ENCODE results near the gene AVEN. TPM values are rescaled to one million over a fixed set of nuclear protein-coding genes. Genes with fewer than 3 reads are reported as not detected.

The AVEN gene
- total and polyA plus RNA-seq, 2 of the 13 experiments (the other 11 are each of a cell fraction or from before 2014, with no cell fraction given): 4.4 to 17.5 TPM

- intact Hi-C loops (cut with micrococcal nuclease; ENCODE audit: unreplicated experiment): no loop called here
- Histone ChIP-seq H3K79me2 (ENCODE audit: insufficient read depth, low read length) (no peaks in the 10 kb centered on the region), H3K4me2 (ENCODE audit: low read depth, low read length) (no peak overlapping the region), H3K9ac (ENCODE audit: insufficient read depth, low read depth, low read length) (no peak overlapping the region), H3K36me3 (replicated peaks in 1 of 2; ENCODE audit: control insufficient read depth in 1 of 2, insufficient read depth in 2 of 2, low read length in 2 of 2) (no peaks in the 10 kb centered on the region), H4K20me1 (ENCODE audit: insufficient read depth, low read length) (no peaks in the 10 kb centered on the region), H2AFZ (ENCODE audit: low read length) (no peak overlapping the region), H3K27ac (ENCODE audit: extremely low read length, insufficient read depth, low read length) (no peak overlapping the region), H3K4me1 (ENCODE audit: insufficient read depth, low read length) (no peaks in the 10 kb centered on the region), H3K27me3 (ENCODE audit: control insufficient read depth in 1 of 2, insufficient read depth in 2 of 2, low read length in 2 of 2) (0 out of 5 replicates have a peak, but pooled peaks cover 0 to 4% of the 10 kb centered on the region in 2 experiments), H3K9me3 (ENCODE audit: low read length) (no peaks in the 10 kb centered on the region), H3K4me3 (replicated peaks in 1 of 3; ENCODE audit: insufficient read depth in 1 of 3, low read depth in 2 of 3, low read length in 3 of 3) (no peak overlapping the region)
- CTCF ChIA-PET (ENCODE audit: low intra/inter-chr PET ratio, low total read pairs): no interaction called here
- TF ChIP-seq MXD4 (CRISPR knock-in tag; IDR thresholded peaks at IDR 0.05) (no peak), NCOA5 (CRISPR knock-in tag; IDR thresholded peaks at IDR 0.05) (no peak), ZKSCAN8 (CRISPR knock-in tag; IDR thresholded peaks at IDR 0.05; ENCODE audit: borderline replicate concordance) (no peak)
- ATAC-seq (no peak), FAIRE-seq (no peak), DNase-seq (ENCODE audit: low spot score) (no peak)
- BruUV-seq (replicated peaks): no TSS peak
- in situ Hi-C loops (cut with HindIII; ENCODE audit: extremely low pct_ligation_motif_present, low pct_unique_long_range_greater_than_20kb): no loop called here
- WGBS (ENCODE audit: low lambda C conversion rate): 39% methylated on average over 1 of the region's 1 CpG
- POLR2A ChIA-PET: no interaction called here
Measured at GRCh38 chr15:33837294-33837693, 201.7 kb downstream of the AVEN start.

GRCh38 chr15:33834892-33835743 is 203.9 kb downstream of the AVEN start:
- in situ Hi-C loops (cut with HindIII; ENCODE audit: extremely low pct_ligation_motif_present, low pct_unique_long_range_greater_than_20kb) (no loop called here), intact Hi-C loops (cut with micrococcal nuclease; ENCODE audit: unreplicated experiment) (no loop called here)
- no peak overlapping the region for H3K27ac ChIP-seq (ENCODE audit: extremely low read length, insufficient read depth, low read length)
- no peak overlapping the region for H3K4me3 ChIP-seq (replicated peaks in 1 of 3; ENCODE audit: insufficient read depth in 1 of 3, low read depth in 2 of 3, low read length in 3 of 3)
- TF ChIP-seq ZNF710 (CRISPR knock-in tag; IDR thresholded peaks at IDR 0.05; ENCODE audit: borderline replicate concordance) (no peak), MTF1 (CRISPR knock-in tag; IDR thresholded peaks at IDR 0.05) (no peak), FOXO1 (CRISPR knock-in tag; IDR thresholded peaks at IDR 0.05) (no peak), SOX5 (CRISPR knock-in tag; IDR thresholded peaks at IDR 0.05; ENCODE audit: borderline replicate concordance) (no peak), MAFK (conservative IDR thresholded peaks at IDR 0.05 in 1 of 2, IDR thresholded peaks at IDR 0.05 in 1 of 2; ENCODE audit: low read length in 2 of 2) (no peak), DDIT3 (CRISPR knock-in tag; IDR thresholded peaks at IDR 0.05) (no peak), AFF4 (CRISPR knock-in tag; IDR thresholded peaks at IDR 0.05) (no peak), ZMAT5 (CRISPR knock-in tag; IDR thresholded peaks at IDR 0.05; ENCODE audit: borderline replicate concordance, low read depth) (no peak)
- FAIRE-seq: no peak
- H3K79me2 ChIP-seq (ENCODE audit: insufficient read depth, low read length): no peaks in the 10 kb centered on the region
- no peaks in the 10 kb centered on the region for H3K9me3 ChIP-seq (ENCODE audit: low read length)
- H3K9ac ChIP-seq (ENCODE audit: insufficient read depth, low read depth, low read length): no peak overlapping the region
- H4K20me1 ChIP-seq (ENCODE audit: insufficient read depth, low read length): no peaks in the 10 kb centered on the region
- ChIA-PET POLR2A (no interaction called here), CTCF (ENCODE audit: low intra/inter-chr PET ratio, low total read pairs) (no interaction called here)
- no peaks in the 10 kb centered on the region for H3K4me1 ChIP-seq (ENCODE audit: insufficient read depth, low read length)
- DNase-seq (ENCODE audit: low spot score): no peak
- H3K36me3 ChIP-seq (replicated peaks in 1 of 2; ENCODE audit: control insufficient read depth in 1 of 2, insufficient read depth in 2 of 2, low read length in 2 of 2): no peaks in the 10 kb centered on the region
- H3K27me3 ChIP-seq (ENCODE audit: control insufficient read depth in 1 of 2, insufficient read depth in 2 of 2, low read length in 2 of 2): 0 out of 5 replicates have a peak, but pooled peaks cover 0 to 4% of the 10 kb centered on the region in 2 experiments
- 19% methylated on average over 9 of the region's 9 CpGs for WGBS (ENCODE audit: low lambda C conversion rate)
- H3K4me2 ChIP-seq (ENCODE audit: low read depth, low read length): no peak overlapping the region
- H2AFZ ChIP-seq (ENCODE audit: low read length): no peak overlapping the region
- ATAC-seq: no peak
- no TSS peak for BruUV-seq (replicated peaks)

All from HepG2 (cell line).